Fibroblast of villous mesenchyme (primary cell): Measurements from ENCODE around the gene RAB7A. TPM values are rescaled to one million over a fixed set of nuclear protein-coding genes. Genes with fewer than 3 reads are reported as not detected.

Source experiments
- DNase-seq: peaks from one replicate; pipeline ENCODE4 v3.0.0-alpha.2; 2010; ENCODE audit warnings: low read depth
- H3K4me3 ChIP-seq: 2 replicates; pipeline ENCODE4 v1.5.1; 2011; ENCODE audit warnings: low read depth, mild to moderate bottlenecking, low read length
- total RNA-seq: library from RNA; depleted of rRNA; stranded (reverse); fragments of >200 nt; gene quantifications from 2 replicates; pipeline ENCODE4 v1.2.3, GENCODE V29; 2012
- TF ChIP-seq, protein P1 (sequence below): IDR thresholded peaks from 2 replicates; pipeline ENCODE4 v1.5.1; 2012; ENCODE audit warnings: low read depth, mild to moderate bottlenecking, low read length; ENCODE audit not compliant: insufficient read depth

RAB7A gene
- total RNA-seq, 1 donor, result 85.5 TPM

DNA sequence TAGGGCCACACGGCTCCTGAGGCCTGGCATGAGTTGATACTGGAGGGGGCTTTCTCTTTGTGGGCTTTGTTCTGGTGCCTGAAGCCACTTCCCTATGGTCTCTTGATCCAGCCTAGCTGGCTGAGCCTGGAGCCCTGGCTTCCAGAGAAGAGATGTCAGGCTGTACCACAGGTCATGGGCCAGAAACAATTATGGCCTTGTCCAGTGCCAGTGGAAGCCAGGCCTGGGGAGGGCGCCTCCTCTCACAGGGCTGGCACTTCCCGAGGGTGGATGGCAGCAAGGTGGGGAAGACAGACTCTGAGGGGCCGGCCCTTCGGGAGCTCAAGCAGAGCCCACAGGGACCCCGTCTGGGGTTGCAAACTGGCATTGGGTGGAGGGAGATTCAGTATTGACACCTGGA, 118.5 kb downstream of the RAB7A start:
- DNase-seq, result no peak
- TF ChIP-seq, protein P1, sequence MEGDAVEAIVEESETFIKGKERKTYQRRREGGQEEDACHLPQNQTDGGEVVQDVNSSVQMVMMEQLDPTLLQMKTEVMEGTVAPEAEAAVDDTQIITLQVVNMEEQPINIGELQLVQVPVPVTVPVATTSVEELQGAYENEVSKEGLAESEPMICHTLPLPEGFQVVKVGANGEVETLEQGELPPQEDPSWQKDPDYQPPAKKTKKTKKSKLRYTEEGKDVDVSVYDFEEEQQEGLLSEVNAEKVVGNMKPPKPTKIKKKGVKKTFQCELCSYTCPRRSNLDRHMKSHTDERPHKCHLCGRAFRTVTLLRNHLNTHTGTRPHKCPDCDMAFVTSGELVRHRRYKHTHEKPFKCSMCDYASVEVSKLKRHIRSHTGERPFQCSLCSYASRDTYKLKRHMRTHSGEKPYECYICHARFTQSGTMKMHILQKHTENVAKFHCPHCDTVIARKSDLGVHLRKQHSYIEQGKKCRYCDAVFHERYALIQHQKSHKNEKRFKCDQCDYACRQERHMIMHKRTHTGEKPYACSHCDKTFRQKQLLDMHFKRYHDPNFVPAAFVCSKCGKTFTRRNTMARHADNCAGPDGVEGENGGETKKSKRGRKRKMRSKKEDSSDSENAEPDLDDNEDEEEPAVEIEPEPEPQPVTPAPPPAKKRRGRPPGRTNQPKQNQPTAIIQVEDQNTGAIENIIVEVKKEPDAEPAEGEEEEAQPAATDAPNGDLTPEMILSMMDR, result no peak

DNA sequence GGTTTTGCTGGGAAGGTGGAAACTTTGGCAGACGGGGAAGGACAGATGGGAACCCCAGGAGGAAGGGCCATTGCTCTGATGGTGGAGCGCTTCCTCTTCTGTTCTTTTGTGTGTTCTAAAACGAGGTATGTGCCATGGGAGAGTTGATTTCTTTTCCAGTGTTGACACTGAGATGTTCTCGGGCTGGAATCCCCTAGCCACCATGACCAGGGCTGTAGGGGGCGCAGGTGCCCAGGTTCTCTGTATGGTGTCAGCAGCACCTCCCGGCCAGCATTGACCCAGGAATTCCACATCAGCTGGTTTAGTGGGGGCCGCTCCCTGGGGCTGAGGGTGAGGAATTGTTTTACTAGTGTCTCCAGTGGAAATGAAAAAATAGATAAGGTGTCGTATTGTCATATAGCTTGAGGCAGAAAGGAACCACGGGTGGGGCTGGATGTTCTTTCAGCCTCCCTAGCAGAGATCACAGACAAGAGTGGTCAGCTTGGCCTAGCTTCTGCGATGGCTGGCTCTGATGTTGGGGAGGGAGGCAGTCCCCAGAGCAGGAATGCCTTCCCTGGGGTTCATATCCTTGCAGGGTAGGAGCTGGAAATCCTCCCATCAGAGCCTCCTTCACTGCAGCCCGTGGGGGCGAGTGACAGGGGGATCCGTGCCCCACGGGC, 119.3 kb downstream of the RAB7A start:
- TF ChIP-seq, protein P1, result peak; percentile 18
- DNase-seq, result no peak

More for the DNA sequence above, 118.5 kb downstream of the RAB7A start:
- H3K4me3 ChIP-seq, result no peak overlapping the region

DNA sequence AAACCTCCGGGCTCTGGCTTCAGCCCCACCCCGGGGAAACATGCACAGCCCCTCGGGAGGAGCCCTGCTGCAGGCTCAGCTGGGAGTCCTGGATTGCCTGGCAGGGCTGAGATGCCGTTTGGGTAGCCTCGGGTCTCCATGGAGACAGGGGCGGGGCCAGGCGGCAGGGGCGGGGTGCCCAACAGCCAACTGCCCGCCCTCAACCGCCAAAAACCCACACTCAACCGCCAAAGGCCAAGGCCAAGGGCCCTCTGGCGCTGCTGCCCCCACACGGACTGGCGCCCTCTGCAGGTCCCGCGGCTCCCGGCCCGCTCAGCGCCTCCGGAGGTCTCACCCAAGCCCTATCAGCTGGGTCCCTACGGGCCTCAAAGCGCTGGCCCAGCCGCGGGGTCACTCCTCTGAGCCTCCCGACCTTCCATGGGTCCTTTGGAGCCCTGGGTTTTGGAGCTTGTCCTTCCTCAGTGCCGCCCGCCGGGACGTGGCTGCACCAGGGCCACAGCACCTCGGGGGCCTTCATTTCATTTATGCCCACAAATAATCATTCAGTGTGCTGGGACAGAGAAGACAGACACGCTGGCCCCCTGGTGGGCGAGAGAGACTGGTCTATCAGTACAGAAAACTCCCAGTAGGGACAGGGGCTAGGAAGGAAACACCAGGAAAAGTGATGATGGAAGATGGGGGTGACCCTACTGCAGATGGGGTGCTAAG, 119.9 kb downstream of the RAB7A start:
- peak overlapping the region; percentile 50 for H3K4me3 ChIP-seq
- DNase-seq, result peak; percentile 65
- TF ChIP-seq, protein P1, result peak; percentile 69

More for the DNA sequence above, 119.3 kb downstream of the RAB7A start:
- peak overlapping the region; percentile 50 for H3K4me3 ChIP-seq

DNA sequence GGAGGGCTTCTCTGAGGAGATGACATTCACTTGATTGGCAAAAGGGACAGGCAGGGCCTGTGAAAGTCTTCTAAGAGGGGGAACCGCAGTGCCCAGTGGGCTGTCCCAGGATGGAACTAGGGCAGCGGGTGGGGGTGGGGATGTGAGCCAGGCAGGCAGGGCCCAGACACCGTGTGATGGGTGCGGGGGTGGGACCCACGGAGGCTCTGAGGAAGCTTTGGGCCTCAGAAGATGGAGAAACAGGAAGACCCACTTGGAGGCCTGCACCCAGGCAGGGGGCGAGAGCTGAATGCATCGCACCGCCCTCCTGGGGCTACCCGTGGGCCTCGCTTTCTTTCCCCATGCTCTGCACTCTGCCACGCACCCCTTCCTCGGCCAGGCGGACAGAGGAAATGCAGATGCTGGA, 120.5 kb downstream of the RAB7A start:
- H3K4me3 ChIP-seq, result no peak overlapping the region
- DNase-seq, result no peak
- TF ChIP-seq, protein P1, result no peak

DNA sequence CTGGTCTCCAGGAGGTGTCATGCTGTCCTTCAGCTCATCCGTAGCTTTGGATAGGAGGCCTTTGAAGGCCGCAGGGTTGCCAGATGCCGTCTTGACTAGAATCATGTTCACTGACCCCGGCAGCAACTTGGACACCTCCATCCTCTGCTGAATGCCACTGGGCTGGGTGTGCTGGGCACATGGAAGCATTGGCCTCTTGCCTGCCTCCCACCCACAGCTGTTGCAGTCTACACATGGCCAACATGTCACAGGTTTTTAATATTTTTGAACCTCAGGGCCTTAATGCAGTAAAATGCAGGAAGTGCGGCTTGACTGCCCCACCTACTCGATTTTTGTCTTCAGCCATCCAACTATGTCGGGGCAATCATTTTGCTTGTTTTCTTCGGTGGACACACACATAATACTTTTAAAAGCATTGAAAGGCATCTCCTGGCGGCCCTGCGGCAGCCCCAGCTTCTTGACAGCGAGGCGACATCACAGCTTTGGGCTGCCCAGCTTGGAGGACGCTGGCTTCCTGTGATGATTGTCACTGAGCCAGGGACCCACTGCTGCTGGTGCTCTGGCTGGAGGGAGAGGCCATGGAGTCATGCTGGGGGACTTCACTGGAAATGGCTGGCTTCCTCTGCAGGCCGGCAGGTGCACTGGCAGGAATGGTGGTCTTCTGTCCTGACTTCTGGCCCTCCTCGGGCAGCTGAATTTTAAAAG, 121.8 kb downstream of the RAB7A start:
- H3K4me3 ChIP-seq, result no peak overlapping the region
- TF ChIP-seq, protein P1, result no peak
- no peak for DNase-seq

DNA sequence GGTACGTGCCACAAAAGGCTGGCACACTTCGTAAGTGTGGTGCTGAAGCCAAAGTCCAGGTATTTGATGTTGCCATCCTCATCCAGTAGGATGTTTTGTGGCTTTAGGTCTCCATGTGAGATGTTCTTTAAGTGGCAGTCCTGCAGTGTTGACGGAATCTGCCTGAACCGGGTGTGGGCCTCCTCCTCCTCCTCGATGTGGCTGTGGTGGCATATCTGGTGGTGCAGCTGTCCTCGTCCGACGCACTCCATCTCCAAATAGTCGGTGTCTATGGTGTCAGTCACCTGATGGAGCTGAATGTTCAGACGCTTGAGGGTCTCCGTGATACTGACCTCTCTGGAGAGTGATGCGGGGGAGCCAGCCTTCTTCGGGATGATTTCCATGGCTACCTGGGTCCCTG, 123.0 kb downstream of the RAB7A start:
- TF ChIP-seq, protein P1, result no peak
- H3K4me3 ChIP-seq, result no peak overlapping the region
- DNase-seq, result no peak
